ENCODE data around the gene MAPK13. TPM values are rescaled to one million over a fixed set of nuclear protein-coding genes. Genes with fewer than 3 reads are reported as not detected.

Gene MAPK13
- total RNA-seq, 2 experiments from 2014 or later, result 53.0 to 53.5 TPM

DNA sequence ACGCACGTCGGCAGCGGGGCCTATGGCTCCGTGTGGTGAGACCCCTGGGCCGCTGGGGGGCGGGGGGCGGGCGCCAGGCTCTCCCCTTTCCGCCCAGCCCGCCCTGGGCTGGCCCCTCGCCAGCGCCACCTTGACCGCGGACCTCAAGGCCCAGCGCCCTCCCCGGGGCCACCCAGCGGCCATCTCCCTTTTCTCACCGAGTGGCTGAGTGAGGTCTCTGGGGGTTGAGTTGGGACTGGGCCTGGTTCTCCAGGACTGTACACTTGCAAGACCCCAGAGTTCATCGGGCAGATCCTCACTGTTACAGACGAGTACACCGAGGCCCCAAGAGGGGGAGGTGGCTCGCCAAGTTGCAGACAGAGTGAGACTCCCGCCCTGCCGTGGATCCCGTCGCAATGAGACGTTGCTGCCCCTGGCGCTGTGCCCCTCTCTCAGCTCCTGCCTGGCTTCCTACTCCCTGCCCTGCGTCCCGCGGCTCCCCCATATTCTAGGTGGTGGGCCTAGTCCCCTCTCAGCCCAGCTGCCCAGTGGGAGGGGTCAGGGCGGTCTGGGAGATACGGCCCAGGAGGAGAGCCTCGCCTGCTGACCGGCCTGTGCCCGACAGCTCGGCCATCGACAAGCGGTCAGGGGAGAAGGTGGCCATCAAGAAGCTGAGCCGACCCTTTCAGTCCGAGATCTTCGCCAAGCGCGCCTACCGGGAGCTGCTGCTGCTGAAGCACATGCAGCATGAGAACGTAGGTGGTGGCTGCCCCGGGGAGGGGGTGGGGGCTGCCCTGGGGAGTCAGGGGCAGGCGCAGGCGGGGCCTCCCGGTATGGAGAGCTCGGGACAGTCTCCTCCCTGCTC lies 576 bp downstream of the MAPK13 start:
- H3K4me1 Mint-ChIP-seq, result peaks cover 54% of the 10 kb centered on the region
- H3K36me3 Mint-ChIP-seq, result peaks cover 9% of the 10 kb centered on the region
- peak; percentile 81 for DNase-seq
- no peaks in the 10 kb centered on the region for H3K9me3 Mint-ChIP-seq
- H3K4me3 Mint-ChIP-seq, result peak overlapping the region; percentile 86
- H3K27me3 Mint-ChIP-seq, result no peaks in the 10 kb centered on the region
- peak overlapping the region; percentile 94 for H3K27ac Mint-ChIP-seq

DNA sequence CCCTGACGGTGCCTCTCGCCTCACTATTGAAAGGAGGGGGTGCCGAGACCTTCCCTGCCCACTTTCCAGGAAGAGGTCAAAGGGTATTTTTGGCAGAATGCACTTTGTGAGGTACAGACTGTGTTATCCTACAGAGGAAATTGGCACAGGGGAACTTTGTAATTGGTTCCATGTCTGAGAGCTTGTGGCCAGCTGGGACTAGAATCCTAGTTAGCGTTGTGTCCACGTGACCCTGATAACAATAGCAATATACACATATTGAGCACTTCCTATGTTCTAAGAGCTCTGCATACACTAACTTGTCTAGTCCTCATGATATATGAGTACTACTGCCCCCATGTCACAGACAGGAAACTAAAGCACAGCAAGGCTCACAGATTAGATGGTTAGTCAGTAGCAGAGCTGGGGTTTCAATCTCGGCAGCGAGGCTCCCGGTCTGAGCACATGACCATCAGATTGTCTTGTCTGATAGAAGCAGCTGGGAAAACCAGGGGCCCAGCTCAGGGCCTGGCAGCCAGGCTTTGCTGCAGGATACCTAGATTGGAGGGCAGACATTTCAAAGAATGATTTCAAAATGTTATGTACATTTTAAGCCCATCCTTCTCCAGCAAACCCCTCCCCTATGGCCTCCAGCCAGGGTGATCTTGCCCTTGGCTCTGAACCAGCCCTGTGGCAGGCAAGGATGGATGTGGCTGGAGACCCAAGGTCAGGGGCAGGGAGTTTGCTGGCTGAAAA lies 1.4 kb downstream of the MAPK13 start:
- peak; percentile 55 for DNase-seq
- Mint-ChIP-seq H3K9me3 (no peaks in the 10 kb centered on the region), H3K4me3 (peak overlapping the region; percentile 86), H3K4me1 (peaks cover 48% of the 10 kb centered on the region), H3K27ac (peak overlapping the region; percentile 94), H3K27me3 (no peaks in the 10 kb centered on the region), H3K36me3 (peaks cover 9% of the 10 kb centered on the region)

DNA sequence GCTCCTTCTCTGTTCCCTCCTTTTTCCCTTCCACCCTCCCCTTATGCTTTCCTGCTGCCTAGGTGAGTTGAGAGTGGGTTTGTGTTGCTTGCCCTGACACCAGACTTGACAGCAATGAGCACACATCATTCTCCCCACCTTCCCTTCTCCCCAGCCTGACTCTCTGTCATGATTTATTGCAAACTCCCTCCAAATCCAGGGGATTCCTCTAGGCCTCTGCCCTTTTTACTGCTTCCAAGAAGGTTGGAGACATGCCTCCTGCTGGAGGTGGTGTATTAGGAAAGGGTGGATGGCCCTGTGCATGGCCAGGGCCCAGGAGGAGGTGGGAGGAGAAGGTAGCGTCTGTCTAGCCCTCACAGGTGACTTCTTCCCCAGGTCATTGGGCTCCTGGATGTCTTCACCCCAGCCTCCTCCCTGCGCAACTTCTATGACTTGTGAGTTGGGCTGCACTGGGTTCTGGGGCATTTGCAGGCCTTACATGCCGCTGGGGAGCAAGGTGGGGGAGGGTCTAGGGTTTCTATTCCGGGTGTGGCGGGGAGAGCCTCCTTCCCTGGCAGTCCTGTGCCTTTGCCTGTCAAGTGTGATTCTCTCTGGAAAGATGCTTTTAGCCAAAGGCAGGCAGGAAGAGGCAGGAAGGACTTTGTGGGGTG lies 2.1 kb downstream of the MAPK13 start:
- H3K9me3 Mint-ChIP-seq, result no peaks in the 10 kb centered on the region
- DNase-seq, result no peak
- H3K27ac Mint-ChIP-seq, result peak overlapping the region; percentile 94
- no peaks in the 10 kb centered on the region for H3K27me3 Mint-ChIP-seq
- H3K4me1 Mint-ChIP-seq, result peaks cover 42% of the 10 kb centered on the region
- peak overlapping the region; percentile 86 for H3K4me3 Mint-ChIP-seq
- H3K36me3 Mint-ChIP-seq, result peaks cover 13% of the 10 kb centered on the region

DNA sequence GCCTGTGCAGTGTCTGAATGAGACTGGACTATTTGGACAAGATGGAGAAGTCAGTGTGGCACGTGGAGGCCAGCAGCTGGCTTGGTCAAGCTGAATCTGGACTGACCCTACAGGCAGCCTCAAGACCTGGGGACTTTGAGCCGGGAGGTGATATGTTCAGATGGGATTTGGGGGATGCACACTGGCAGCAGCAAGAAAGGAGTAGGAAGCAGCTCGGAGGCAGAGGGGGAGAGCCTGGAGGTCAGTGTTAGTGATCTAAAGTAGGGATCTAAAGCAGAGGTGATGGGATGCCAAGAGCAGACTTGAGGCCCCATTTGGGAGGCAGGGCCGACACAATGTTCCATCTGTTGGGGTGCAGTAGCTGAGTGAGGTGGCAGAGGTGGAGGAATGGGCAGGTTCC lies 2.8 kb downstream of the MAPK13 start:
- H3K27ac Mint-ChIP-seq, result peak overlapping the region; percentile 94
- peaks cover 37% of the 10 kb centered on the region for H3K4me1 Mint-ChIP-seq
- H3K4me3 Mint-ChIP-seq, result no peak overlapping the region
- peaks cover 13% of the 10 kb centered on the region for H3K36me3 Mint-ChIP-seq
- no peaks in the 10 kb centered on the region for H3K9me3 Mint-ChIP-seq
- DNase-seq, result no peak
- no peaks in the 10 kb centered on the region for H3K27me3 Mint-ChIP-seq

DNA sequence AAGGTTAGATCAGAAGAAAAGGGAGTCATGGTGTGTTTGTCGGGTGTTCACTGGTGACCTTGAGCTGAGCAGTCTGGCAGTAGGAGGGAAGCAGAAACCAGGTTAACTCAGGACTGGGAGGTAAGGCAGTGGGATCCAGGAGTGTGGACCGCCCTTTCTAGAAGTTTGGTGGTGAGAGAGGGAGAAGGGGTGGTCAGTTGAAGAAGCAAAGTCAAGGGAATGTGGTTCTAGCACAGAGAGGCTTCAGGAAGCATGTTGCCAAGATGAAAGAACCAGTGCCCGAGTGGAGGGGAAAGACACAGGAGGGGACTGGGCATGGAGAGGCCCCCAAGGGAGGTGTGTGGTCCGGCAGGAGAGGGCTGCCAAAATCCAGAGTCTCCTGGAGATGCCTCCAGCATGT lies 3.6 kb downstream of the MAPK13 start:
- H3K27ac Mint-ChIP-seq, result peak overlapping the region; percentile 22
- H3K9me3 Mint-ChIP-seq, result no peaks in the 10 kb centered on the region
- DNase-seq, result no peak
- H3K4me1 Mint-ChIP-seq, result peaks cover 29% of the 10 kb centered on the region
- no peaks in the 10 kb centered on the region for H3K27me3 Mint-ChIP-seq
- peaks cover 14% of the 10 kb centered on the region for H3K36me3 Mint-ChIP-seq
- H3K4me3 Mint-ChIP-seq, result no peak overlapping the region

DNA sequence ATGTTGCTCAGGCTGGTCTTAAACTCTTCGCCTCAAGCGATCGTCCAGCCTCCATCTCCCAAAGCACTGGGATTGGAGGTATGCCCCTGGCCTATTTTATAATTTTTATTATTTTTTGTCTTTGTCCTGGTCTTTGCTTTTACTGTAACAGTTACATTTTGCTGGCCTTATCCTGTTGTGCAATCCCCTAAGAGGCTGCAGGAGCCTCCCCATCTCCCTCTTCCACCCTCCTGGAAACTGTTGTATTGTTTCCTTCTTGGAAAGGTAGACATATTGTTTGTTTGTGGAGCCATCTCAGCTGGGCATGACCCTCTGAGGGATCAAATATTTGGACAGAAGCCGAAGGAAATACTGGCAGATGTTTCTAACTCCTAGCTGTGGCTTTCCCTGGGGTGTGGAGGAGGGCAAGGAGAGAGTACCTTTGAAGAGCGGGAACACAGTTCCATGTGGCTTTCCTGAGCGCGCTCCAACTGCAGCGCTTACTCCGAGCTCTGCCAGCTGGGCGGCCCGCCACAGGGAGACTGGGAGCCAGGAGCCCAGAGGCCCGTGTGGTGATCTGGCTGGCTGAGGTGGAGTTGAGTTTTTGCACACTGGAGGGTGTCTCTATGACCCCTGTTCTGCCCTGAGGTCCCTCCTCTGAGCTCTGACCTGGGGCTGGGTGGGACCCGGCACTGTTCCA lies 4.9 kb downstream of the MAPK13 start:
- Mint-ChIP-seq H3K27ac (peak overlapping the region; percentile 65), H3K36me3 (peaks cover 19% of the 10 kb centered on the region)

DNA sequence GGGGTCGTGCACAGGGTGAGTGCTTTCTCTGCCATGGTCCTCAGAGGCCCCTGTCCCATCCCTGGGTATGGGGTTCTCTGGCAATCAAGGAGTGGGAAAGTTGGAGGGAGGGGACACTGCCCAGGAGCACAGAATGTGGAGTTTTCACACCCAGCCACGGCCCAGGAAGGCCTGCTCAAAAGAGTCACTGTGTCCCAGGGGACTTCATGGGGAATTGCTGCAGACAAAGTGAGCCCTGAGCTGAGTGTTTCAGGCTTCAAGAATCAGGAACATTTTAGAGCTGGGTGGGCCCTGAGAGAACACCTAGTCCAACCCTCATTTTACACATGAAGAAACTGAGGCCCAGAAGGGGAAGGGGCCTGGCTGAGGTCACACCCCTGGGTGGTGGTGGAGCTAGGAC lies 5.7 kb downstream of the MAPK13 start:
- H3K4me3 Mint-ChIP-seq, result no peak overlapping the region
- H3K27me3 Mint-ChIP-seq, result no peaks in the 10 kb centered on the region
- no peaks in the 10 kb centered on the region for H3K9me3 Mint-ChIP-seq
- peaks cover 20% of the 10 kb centered on the region for H3K36me3 Mint-ChIP-seq
- no peak for DNase-seq
- H3K27ac Mint-ChIP-seq, result no peak overlapping the region
- peaks cover 20% of the 10 kb centered on the region for H3K4me1 Mint-ChIP-seq

More for the DNA sequence above, 4.9 kb downstream of the MAPK13 start:
- no peaks in the 10 kb centered on the region for H3K27me3 Mint-ChIP-seq
- no peak overlapping the region for H3K4me3 Mint-ChIP-seq
- peaks cover 20% of the 10 kb centered on the region for H3K4me1 Mint-ChIP-seq
- no peak for DNase-seq
- no peaks in the 10 kb centered on the region for H3K9me3 Mint-ChIP-seq

DNA sequence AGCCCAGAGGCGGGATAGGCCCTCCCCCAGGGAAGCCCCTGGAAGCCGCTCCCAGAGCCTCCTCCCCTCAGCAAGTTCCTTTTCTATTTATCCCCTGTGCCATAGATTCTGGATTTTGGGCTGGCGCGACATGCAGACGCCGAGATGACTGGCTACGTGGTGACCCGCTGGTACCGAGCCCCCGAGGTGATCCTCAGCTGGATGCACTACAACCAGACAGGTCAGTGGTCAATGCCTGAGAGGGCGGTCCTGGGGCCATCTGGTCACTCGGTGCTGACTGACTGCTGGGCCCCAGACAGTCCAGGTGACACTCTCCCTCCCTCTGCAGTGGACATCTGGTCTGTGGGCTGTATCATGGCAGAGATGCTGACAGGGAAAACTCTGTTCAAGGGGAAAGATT lies 6.2 kb downstream of the MAPK13 start:
- H3K27me3 Mint-ChIP-seq, result no peaks in the 10 kb centered on the region
- H3K4me1 Mint-ChIP-seq, result peaks cover 21% of the 10 kb centered on the region
- peaks cover 21% of the 10 kb centered on the region for H3K36me3 Mint-ChIP-seq
- no peak overlapping the region for H3K4me3 Mint-ChIP-seq
- no peak overlapping the region for H3K27ac Mint-ChIP-seq
- no peak for DNase-seq
- H3K9me3 Mint-ChIP-seq, result no peaks in the 10 kb centered on the region

DNA sequence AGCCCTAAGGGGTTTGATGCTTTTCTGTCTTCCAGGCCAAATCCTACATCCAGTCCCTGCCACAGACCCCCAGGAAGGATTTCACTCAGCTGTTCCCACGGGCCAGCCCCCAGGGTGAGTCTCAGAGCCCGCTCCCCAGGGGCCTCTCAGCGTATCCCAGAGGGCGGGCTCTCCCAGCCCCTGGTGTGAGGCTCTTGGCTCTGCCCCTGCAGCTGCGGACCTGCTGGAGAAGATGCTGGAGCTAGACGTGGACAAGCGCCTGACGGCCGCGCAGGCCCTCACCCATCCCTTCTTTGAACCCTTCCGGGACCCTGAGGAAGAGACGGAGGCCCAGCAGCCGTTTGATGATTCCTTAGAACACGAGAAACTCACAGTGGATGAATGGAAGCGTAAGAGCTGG lies 8.4 kb downstream of the MAPK13 start:
- Mint-ChIP-seq H3K27ac (no peak overlapping the region), H3K36me3 (peaks cover 23% of the 10 kb centered on the region), H3K4me1 (peaks cover 4% of the 10 kb centered on the region), H3K4me3 (no peak overlapping the region), H3K9me3 (no peaks in the 10 kb centered on the region), H3K27me3 (no peaks in the 10 kb centered on the region)
- DNase-seq, result no peak

DNA sequence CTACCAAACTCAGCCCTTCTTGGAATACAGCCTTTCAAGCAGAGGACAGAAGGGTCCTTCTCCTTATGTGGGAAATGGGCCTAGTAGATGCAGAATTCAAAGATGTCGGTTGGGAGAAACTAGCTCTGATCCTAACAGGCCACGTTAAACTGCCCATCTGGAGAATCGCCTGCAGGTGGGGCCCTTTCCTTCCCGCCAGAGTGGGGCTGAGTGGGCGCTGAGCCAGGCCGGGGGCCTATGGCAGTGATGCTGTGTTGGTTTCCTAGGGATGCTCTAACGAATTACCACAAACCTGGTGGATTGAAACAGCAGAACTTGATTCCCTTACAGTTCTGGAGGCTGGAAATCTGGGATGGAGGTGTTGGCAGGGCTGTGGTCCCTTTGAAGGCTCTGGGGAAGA lies 9.1 kb downstream of the MAPK13 start:
- peak; percentile 34 for DNase-seq
- H3K27ac Mint-ChIP-seq, result peak overlapping the region; percentile 8

DNA sequence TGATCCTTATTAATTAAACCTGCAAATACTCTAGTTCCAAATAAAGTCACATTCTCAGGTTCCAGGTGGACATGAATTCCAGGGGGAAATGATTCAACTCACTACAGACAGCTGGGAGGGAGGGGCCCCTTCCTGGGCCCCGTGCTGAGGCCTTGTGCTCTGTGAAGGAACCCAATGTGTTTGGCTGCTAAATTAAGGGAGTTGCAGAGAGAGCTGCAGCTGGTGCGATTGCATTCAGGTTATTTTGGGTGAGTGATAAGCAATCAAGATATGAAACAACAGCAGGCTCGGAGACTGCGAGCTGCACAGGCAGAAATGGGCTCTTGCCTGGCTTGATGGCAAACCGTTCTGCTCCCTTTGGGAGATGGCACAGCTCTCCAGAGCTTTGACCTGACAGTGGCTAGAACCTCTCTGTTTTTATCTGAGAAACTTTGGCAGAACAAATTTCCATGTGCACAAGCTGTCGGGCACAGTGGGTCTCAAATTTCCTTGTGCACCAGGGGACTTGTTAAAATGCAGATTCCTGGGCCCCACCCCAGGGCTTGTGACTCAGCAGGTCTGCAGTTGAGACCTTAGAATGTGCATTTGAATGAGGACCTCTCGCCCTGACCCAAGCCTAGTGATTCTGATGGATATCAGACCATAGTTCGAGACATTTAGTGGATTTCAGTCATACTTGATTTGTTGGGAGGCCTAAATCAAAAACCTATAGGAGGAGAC lies 9.8 kb downstream of the MAPK13 start:
- Mint-ChIP-seq H3K4me3 (no peak overlapping the region), H3K9me3 (no peaks in the 10 kb centered on the region), H3K36me3 (peaks cover 20% of the 10 kb centered on the region), H3K27me3 (no peaks in the 10 kb centered on the region), H3K4me1 (peaks cover 4% of the 10 kb centered on the region), H3K27ac (no peak overlapping the region)
- DNase-seq, result no peak

More for the DNA sequence above, 9.1 kb downstream of the MAPK13 start:
- peaks cover 20% of the 10 kb centered on the region for H3K36me3 Mint-ChIP-seq
- H3K9me3 Mint-ChIP-seq, result no peaks in the 10 kb centered on the region
- H3K4me1 Mint-ChIP-seq, result peaks cover 4% of the 10 kb centered on the region
- no peaks in the 10 kb centered on the region for H3K27me3 Mint-ChIP-seq
- H3K4me3 Mint-ChIP-seq, result no peak overlapping the region

DNA sequence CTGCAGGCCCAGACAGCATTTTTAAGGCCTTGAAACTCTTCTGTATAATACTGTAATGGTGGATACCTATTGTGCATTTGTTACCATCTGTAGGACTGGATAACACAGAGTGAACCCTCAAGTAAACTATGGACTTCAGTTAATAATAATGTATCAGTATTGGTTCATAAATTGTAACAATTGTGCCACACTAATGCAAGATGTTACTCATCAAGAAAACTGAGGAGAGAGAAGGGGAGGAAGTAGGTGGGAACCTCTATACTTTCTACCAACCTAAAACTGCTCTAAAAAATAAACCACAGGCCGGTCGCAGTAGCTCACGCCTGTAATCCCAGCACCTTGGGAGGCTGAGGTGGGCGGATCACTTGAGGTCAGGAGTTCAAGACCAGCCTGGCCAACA lies 10.8 kb downstream of the MAPK13 start:
- no peak overlapping the region for H3K27ac Mint-ChIP-seq
- no peaks in the 10 kb centered on the region for H3K27me3 Mint-ChIP-seq
- DNase-seq, result no peak
- H3K4me1 Mint-ChIP-seq, result peaks cover 4% of the 10 kb centered on the region
- no peak overlapping the region for H3K4me3 Mint-ChIP-seq
- peaks cover 20% of the 10 kb centered on the region for H3K36me3 Mint-ChIP-seq
- no peaks in the 10 kb centered on the region for H3K9me3 Mint-ChIP-seq

DNA sequence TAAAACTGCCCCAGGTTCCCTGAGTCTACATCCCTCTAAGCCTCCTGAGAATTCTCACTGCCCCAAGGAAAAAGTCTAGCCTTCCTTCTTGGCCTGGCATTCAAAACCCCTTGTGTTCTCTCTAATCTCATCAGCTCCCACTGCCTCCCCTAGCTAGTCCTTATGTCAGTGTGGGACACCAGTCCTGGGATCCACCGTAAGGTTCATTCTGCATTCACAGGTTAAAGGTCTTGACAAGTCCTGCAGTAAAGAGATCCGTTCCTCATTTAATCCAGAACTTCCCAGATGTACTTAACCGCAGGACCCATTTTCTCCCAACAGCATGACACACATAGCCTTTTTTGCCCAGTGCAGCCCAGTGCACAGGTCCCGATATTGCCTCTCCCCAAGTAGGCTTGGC lies 11.6 kb downstream of the MAPK13 start:
- H3K9me3 Mint-ChIP-seq, result no peaks in the 10 kb centered on the region
- H3K27ac Mint-ChIP-seq, result peak overlapping the region; percentile 2
- H3K27me3 Mint-ChIP-seq, result no peaks in the 10 kb centered on the region
- no peak overlapping the region for H3K4me3 Mint-ChIP-seq
- H3K36me3 Mint-ChIP-seq, result peaks cover 17% of the 10 kb centered on the region
- peaks cover 6% of the 10 kb centered on the region for H3K4me1 Mint-ChIP-seq
- no peak for DNase-seq

All from activated naive CD8-positive, alpha-beta T cell treated with anti-CD3 and anti-CD28 coated beads for 36 hours (primary cell).